Glutamatergic neuron (in vitro differentiated cells): ENCODE data around the gene MMD2. TPM values are rescaled to one million over a fixed set of nuclear protein-coding genes. Genes with fewer than 3 reads are reported as not detected.
"Not testable (repeated sequence)": the region's sequence is repeated elsewhere in the genome, so short reads cannot be mapped to it uniquely, and the experiment has no call there.

Source experiments
- DNase-seq: peaks from one replicate; pipeline ENCODE4 v3.0.0; 2022
- H3K27ac Mint-ChIP-seq: one replicate; pipeline ENCODE4 v1.8.0; 2020; ENCODE audit warnings: mild to moderate bottlenecking, mixed read lengths, inconsistent platforms; ENCODE audit not compliant: unreplicated experiment
- H3K27me3 Mint-ChIP-seq: one replicate; pipeline ENCODE4 v1.8.0; 2020; ENCODE audit warnings: mild to moderate bottlenecking, moderate library complexity, mixed read lengths, inconsistent platforms; ENCODE audit not compliant: unreplicated experiment
- H3K36me3 Mint-ChIP-seq: one replicate; pipeline ENCODE4 v1.8.0; 2020; ENCODE audit warnings: mild to moderate bottlenecking, mixed read lengths, inconsistent platforms; ENCODE audit not compliant: unreplicated experiment
- H3K4me1 Mint-ChIP-seq: one replicate; pipeline ENCODE4 v1.8.0; 2020; ENCODE audit warnings: mild to moderate bottlenecking, low read depth, mixed read lengths, inconsistent platforms; ENCODE audit not compliant: unreplicated experiment
- H3K4me3 Mint-ChIP-seq: one replicate; pipeline ENCODE4 v1.8.0; 2020; ENCODE audit warnings: mild to moderate bottlenecking, mixed read lengths, inconsistent platforms; ENCODE audit not compliant: unreplicated experiment
- H3K9me3 Mint-ChIP-seq: one replicate; pipeline ENCODE4 v1.8.0; 2020; ENCODE audit warnings: mild to moderate bottlenecking, moderate library complexity, mixed read lengths, inconsistent platforms; ENCODE audit not compliant: unreplicated experiment
- CTCF ChIP-seq: fragments of 200-600 bp; sonication (generic); IDR thresholded peaks from one replicate; pipeline ENCODE4 v1.5.0; 2021; ENCODE audit not compliant: partially characterized antibody, unreplicated experiment
- total RNA-seq: library from RNA; stranded (reverse); fragmentation: NEBNext Ultra II Directional; extraction: Animal tissue kit (Norgen Biotek cat#: 25700); gene quantifications from one replicate; pipeline ENCODE4 v1.2.1, GENCODE V29; 2021; ENCODE audit not compliant: unreplicated experiment

The MMD2 gene
- total RNA-seq, 1 donor from 2014 or later: 0.47 TPM

- not testable (repeated sequence) for H3K36me3 Mint-ChIP-seq, H3K9me3 Mint-ChIP-seq, H3K27me3 Mint-ChIP-seq, H3K4me1 Mint-ChIP-seq, H3K27ac Mint-ChIP-seq
- H3K4me3 Mint-ChIP-seq: peak overlapping the region; percentile 59
- DNase-seq: peak; percentile 11
Observed at GRCh38 chr7:4975626-4976025, 16.6 kb upstream of the MMD2 start.

DNA sequence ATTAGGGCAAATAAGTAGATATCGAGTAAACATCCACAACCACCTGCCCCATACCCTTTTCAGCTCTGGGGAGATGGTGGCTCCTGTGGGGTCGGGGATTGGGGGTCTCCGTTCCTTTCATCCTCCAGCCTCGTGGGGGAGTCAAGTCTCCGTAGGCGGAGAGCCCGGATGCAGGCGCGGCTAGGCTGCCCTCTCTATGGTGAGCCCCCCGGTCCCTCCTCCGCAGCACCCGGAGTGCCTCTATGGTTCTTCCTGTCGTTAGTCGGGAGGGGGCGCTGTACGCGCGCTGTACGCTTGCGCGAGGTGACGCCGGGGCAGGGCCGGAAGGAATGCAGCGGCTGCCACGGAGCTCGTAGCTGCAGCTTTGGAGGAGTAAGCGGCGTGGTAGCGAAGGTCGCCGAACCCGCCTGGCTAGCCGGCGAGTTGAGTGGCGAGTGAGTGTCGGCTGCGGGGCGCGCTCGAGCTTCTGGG, 14.8 kb upstream of the MMD2 start:
- Mint-ChIP-seq H3K36me3 (no peaks in the 10 kb centered on the region), H3K4me1 (peaks cover 5% of the 10 kb centered on the region), H3K4me3 (peak overlapping the region; percentile 95), H3K9me3 (peaks cover 5% of the 10 kb centered on the region), H3K27me3 (peaks cover 4% of the 10 kb centered on the region), H3K27ac (peak overlapping the region; percentile 59)
- peak; percentile 92 for TF ChIP-seq CTCF
- DNase-seq: peak; percentile 97

DNA sequence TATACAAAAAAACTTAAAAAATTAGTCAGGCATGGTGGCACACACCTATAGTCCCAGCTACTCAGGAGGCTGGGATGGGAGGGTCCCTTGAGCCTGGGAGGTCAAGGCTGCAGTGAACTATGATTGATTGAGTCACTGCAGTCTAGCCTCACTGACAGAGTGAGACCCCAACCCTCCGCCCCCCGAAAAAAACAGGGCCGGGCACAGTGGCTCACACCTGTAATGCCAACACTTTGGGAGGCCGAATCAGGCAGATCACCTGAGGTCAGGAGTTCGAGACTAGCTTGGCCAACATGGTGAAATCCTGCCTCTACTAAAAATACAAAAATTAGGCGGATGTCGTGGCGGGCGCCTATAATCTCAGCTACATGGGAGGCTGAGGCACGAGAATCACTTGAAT, 13.5 kb upstream of the MMD2 start:
- H3K4me3 Mint-ChIP-seq, DNase-seq, H3K4me1 Mint-ChIP-seq, H3K36me3 Mint-ChIP-seq, H3K27me3 Mint-ChIP-seq, H3K27ac Mint-ChIP-seq, H3K9me3 Mint-ChIP-seq: not testable (repeated sequence)

DNA sequence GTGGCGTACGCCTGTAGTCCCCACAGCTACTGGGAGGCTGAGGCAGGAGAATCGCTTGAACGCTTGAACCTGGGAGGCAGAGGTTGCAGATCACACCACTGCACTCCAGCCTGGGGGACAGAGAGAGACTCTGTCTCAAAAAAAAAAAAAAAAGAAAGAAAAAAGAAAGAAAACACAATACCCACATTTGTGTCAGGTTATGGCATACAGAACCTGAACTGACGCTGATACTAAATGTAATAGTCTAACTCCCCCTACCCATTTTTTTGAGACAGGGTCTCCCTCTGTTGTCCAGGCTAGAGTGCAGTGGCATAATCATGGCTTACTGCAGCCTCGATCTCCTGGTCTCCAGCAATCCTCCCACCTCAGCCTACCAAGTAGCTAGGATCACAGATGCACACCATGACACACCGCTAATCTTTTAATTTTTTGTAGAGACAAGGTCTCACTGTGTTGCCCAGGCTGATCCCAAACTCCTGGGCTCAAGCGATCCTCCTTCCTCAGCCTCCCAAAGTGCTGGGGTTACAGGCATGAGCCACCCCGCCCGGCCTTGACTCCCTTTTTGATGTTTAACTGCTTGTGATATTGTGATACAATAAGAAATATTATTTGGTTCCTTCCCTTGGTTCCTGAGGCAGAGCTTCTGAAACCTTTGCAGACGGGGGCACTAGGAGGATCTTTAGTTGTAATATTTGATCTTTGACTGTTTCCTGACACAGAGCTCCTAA, 6.5 kb upstream of the MMD2 start:
- Mint-ChIP-seq H3K4me1 (no peaks in the 10 kb centered on the region), H3K27me3 (peaks cover 2% of the 10 kb centered on the region), H3K27ac (no peak overlapping the region), H3K9me3 (peaks cover 2% of the 10 kb centered on the region), H3K36me3 (no peaks in the 10 kb centered on the region), H3K4me3 (no peak overlapping the region)
- TF ChIP-seq CTCF: no peak
- no peak for DNase-seq

GRCh38 chr7:4964506-4964905, 5.5 kb upstream of the MMD2 start:
- no peak overlapping the region for H3K4me3 Mint-ChIP-seq
- no peak for DNase-seq
- peaks cover 2% of the 10 kb centered on the region for H3K9me3 Mint-ChIP-seq
- peaks cover 2% of the 10 kb centered on the region for H3K27me3 Mint-ChIP-seq
- no peaks in the 10 kb centered on the region for H3K4me1 Mint-ChIP-seq
- peak overlapping the region; percentile 33 for H3K27ac Mint-ChIP-seq
- H3K36me3 Mint-ChIP-seq: no peaks in the 10 kb centered on the region
- TF ChIP-seq CTCF: no peak
